Superior temporal gyrus (tissue), 1 donor: Measurements from ENCODE around the gene ZNF345.

Experiments
- DNase-seq: peaks from one replicate; pipeline ENCODE4 v3.0.0-alpha.2; 2016; ENCODE audit errors: extremely low spot score

The ZNF345 gene

DNA sequence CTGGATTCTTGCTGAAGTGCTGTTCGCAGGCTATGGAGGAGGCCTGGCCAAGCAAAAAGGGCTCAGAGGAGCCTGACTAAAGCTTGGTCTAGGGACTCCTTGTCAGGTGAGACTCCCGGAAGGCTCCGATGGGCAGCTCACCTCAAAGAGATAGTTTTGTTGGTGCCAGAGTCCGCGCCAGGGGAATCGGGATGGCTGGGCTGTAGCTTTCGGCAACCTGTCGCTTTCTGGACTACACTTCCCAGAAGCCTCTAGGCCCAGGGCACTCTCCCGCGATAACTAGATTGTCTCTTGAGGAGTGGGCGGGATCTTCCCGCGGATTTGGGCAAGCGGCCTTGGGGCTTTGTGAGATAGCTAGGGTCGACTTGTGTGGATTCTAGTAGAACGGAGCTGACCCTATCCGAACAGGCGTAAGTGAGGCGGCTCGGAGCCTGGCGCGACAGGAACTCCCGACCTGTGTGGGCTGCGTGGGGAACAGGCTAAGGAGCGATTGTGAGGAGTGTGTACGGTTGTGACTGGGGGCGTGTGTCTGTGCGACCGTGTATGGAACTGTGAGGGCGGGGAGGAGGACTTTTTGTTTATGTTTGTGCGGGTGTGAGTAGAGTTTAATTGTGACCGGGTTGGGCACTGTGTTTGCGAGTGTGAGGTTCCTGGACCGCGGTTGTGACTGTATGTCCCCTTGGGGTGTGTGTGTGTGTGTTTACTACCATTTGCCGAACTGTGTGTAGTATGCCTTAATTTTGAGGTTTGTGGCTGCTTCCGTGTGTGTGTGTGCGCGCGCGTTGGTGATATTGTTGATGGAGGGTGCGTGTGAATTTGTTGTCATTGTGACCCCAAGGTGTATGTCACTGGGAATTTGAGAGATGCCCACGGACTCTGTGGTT lies at the start of gene ZNF345:
TSS of gene ZNF345 (plus strand) at position 318 of the 884 bp plus-strand sequence. CDS start 25,955 bp downstream, outside the sequence.
- peak; percentile 98 for DNase-seq

GRCh38 chr19:36805364-36805763 lies 45.3 kb upstream of the ZNF345 start:
- DNase-seq, result no peak

DNA sequence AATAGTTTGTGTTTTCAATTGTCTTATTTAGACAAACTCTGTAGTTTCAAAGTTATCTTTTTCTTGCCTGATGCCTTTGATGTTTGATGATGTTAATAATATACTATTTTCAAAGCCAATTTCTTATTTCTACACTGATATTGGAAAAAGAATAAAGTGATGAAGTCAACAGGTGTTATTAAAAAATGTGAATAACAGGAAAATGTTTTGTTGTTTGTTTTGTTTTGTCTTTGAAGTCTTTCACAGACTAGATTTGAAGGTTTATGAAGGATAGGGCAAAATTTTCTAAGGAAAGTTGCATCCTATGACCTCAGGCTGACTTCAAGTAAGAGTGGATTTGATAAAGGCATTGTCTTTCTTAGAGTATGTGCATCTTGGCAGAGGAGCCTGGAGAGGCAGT lies 43.6 kb upstream of the ZNF345 start:
- no peak for DNase-seq

DNA sequence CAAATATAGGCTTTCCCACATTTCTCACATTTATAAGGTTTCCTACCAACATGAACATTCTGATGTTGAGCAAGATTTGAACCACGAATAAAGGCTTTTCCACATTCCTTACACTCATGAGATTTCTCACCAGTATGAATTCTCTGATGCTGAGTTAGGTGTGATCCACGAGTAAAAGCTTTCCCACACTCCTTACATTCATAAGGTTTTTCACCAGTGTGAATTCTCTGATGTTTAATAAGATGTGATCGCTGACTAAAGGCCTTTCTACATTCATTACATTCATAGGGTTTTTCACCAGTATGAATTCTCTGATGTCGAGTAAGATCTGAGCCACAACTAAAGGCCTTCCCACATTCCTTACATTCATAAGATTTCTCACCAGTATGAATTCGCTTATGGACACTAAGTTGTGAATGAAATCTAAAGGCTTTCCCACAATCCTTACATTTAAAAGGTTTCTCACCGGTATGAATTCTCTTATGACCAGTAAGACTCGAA lies 31.5 kb upstream of the ZNF345 start:
- DNase-seq, result no peak

DNA sequence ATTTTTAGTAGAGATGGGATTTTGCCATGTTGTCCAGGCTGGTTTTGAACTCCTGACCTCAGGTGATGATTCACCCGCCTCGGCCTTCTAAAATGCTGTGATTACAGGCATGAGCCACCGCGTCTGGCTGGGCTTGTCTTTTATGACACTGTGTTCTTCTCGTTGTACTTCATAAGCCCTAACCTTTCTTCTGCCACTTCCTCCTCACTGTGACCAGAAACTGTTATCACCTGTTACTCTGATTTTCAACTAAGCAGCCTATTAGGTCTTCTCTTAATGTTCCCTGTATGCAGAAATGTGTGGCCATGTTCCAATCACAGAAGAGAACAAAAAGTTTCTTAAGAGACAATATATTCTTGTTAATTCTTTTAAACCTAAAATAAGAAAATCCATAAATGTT lies 28.9 kb upstream of the ZNF345 start:
- no peak for DNase-seq

GRCh38 chr19:36833430-36833829 lies 17.2 kb upstream of the ZNF345 start:
- no peak for DNase-seq

- peak; percentile 7 for DNase-seq
Measured at GRCh38 chr19:36837176-36837905, 13.3 kb upstream of the ZNF345 start.

- DNase-seq, result peak; percentile 96
Measured at GRCh38 chr19:36837906-36838783, 12.5 kb upstream of the ZNF345 start, which contains the start of gene ZNF790. TSS of gene ZNF790 (minus strand) at chr19:36838387. CDS start at chr19:36825619, 12,768 bp downstream.

- no peak for DNase-seq
Measured at GRCh38 chr19:36838784-36839324, 11.8 kb upstream of the ZNF345 start.

DNA sequence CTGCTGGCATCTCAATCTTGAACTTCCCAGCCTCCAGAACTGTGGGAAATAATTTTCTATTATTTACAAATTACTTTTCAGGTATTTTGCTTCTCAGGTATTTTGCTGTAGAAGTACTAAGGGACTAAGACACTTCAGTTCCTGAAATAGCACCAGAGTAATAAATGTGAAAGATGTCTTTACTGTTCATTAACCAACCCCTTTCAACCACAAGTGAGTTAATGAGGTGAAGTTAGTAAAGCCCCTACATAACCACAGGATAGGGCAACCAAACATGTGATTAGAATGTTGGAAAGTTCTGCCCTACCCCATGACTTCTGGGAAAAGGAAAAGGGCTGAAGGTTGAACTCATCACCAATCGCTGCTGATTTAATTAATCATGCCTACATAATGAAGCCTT lies 2.7 kb upstream of the ZNF345 start:
- no peak for DNase-seq

- DNase-seq, result peak; percentile 96
Measured at GRCh38 chr19:36849701-36850558, 746 bp upstream of the ZNF345 start.

GRCh38 chr19:36851898-36852297 lies 1.2 kb downstream of the ZNF345 start:
- DNase-seq, result no peak

- no peak for DNase-seq
Measured at GRCh38 chr19:36876993-36877938, 26.6 kb downstream of the ZNF345 start.

DNA sequence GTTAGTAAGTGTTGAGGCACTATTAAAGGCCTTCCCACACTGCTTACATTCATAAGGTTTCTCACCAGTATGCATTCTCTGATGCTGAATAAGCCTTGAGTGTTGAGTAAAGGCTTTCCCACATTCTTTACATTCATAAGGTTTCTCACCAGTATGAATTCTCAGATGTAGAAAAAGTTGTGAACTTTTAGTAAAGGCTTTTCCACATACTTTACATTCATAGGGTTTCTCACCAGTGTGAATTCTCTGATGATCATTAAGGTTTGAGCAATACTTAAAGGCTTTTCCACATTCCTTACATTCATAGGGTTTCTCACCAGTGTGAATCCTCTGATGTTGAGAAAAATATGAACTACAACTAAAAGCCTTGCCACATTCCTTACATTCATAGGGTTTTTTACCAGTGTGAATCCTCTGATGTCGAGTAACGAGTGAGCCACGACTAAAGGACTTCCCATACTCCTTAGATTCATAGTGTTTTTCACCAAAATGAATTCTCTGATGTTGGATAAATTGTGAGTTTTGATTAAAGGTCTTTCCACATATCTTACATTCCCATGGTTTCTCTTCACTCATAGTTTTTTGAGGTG lies 41.2 kb downstream of the ZNF345 start:
- no peak for DNase-seq

- no peak for DNase-seq
Measured at GRCh38 chr19:36894849-36895383, 44.2 kb downstream of the ZNF345 start.

DNA sequence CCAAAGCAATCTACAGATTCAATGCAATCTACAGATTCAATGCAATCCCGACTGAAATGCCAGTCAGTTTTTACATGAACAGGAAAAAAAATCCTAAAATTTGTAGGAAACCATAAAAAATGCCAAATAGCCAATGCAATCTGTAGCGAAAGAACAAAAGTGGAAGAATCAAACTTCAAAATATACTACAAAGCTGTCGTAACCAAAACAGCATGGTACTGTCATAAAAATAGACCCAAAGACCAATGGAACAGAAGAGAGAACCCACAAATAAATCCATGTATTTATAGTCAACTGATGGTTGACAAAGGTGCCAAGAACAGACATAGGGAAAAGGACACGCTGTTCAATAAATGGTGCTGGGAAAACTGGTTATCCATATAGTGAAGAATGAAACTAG lies 47.7 kb downstream of the ZNF345 start:
- DNase-seq, result no peak

GRCh38 chr19:36915992-36916830 lies 65.5 kb downstream of the ZNF345 start, which contains the start of the genes ZNF568 and ZNF829:
TSS of gene ZNF568 (plus strand) at chr19:36916332. CDS start at chr19:36922771, 6,439 bp downstream.
TSS of gene ZNF829 (minus strand) at chr19:36916291. CDS start at chr19:36915167, 1,124 bp downstream.
- peak; percentile 92 for DNase-seq
